HUES48 (cell line): ENCODE results near the gene PTPRN2.
"Not testable (repeated sequence)": the region's sequence is repeated elsewhere in the genome, so short reads cannot be mapped to it uniquely, and the experiment has no call there.

ENCODE experiments used
- H3K27ac ChIP-seq: one replicate; pipeline ENCODE4 v1.7.0; 2013; ENCODE audit warnings: low read depth, low read length, inconsistent platforms
- H3K27me3 ChIP-seq: 2 replicates; pipeline ENCODE4 v1.6.1; 2013; ENCODE audit warnings: mild to moderate bottlenecking, low read length; ENCODE audit not compliant: control insufficient read depth, insufficient read depth
- H3K36me3 ChIP-seq: 2 replicates; pipeline ENCODE4 v1.6.1; 2013; ENCODE audit warnings: low read length; ENCODE audit not compliant: control insufficient read depth, insufficient read depth
- H3K4me1 ChIP-seq: 2 replicates; pipeline ENCODE4 v1.6.1; 2013; ENCODE audit warnings: mild to moderate bottlenecking, low read length; ENCODE audit not compliant: control insufficient read depth, insufficient read depth
- H3K4me3 ChIP-seq: 2 replicates; pipeline ENCODE4 v1.5.1; 2013; ENCODE audit warnings: mild to moderate bottlenecking, low read depth, low read length
- H3K9ac ChIP-seq: 2 replicates; pipeline ENCODE4 v1.6.1; 2013; ENCODE audit warnings: mild to moderate bottlenecking, low read depth, low read length, moderate library complexity
- H3K9me3 ChIP-seq: 2 replicates; pipeline ENCODE4 v1.6.1; 2013; ENCODE audit warnings: low read length; ENCODE audit not compliant: control insufficient read depth, insufficient read depth

PTPRN2 gene

DNA sequence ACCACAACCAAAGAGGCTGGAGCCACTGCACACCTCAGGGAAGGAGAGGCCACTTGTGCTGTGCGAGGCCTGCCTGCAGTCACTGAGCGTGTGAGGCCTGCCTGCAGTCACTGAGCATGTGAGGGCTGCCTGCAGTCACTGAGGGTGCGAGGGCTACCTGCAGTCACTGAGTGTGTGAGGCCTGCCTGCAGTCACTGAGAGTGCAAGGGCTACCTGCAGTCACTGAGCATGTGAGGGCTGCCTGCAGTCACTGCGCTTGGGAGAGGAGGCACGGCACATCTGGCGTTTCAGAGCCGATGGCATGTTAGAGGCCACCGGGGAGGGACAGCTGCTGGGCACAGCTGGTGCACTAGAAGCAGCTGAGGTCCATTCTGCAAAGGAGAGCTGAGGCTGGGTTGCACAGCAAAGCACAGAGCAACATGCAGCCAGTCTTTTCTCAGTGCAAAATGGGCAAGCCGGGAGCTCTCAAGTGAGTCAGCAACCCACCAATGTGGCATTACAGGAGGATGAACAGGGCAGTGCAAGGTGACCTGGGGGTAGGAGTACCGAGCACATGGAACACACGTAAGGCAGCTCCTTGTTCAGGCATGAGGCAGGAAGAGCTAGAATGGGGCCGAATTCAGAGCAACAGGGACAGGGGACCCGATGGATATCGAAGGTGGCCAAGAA lies 540.1 kb downstream of the PTPRN2 start:
- H3K27me3 ChIP-seq: no peaks in the 10 kb centered on the region
- H3K4me1 ChIP-seq: no peaks in the 10 kb centered on the region
- H3K4me3 ChIP-seq: no peak overlapping the region
- peaks cover 8% of the 10 kb centered on the region for H3K9me3 ChIP-seq
- H3K9ac ChIP-seq: no peak overlapping the region
- no peaks in the 10 kb centered on the region for H3K36me3 ChIP-seq
- H3K27ac ChIP-seq: no peak overlapping the region

GRCh38 chr7:158046246-158046645 lies 541.4 kb downstream of the PTPRN2 start:
- H3K9ac ChIP-seq, H3K4me3 ChIP-seq, H3K27me3 ChIP-seq, H3K27ac ChIP-seq, H3K4me1 ChIP-seq, H3K36me3 ChIP-seq, H3K9me3 ChIP-seq: not testable (repeated sequence)

DNA sequence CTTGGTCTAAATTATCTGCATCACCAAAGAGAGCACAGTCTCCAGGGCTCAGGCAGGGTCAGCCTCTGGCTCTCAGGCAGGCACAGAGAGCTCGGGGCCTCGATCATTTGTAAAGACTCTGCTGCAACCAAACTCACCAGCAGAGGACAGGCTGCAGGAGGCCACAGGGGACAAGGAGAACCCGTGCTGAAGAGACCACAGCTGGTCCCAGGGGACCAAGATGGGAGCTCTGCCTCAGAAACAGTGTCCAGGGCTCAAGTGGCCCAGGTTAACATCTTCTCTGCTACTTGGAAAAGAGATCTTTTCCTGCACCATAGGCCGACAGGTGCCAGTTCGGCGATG lies 543.2 kb downstream of the PTPRN2 start:
- no peaks in the 10 kb centered on the region for H3K36me3 ChIP-seq
- no peak overlapping the region for H3K9ac ChIP-seq
- H3K27ac ChIP-seq: no peak overlapping the region
- no peaks in the 10 kb centered on the region for H3K4me1 ChIP-seq
- no peaks in the 10 kb centered on the region for H3K27me3 ChIP-seq
- H3K9me3 ChIP-seq: peaks cover 16% of the 10 kb centered on the region
- H3K4me3 ChIP-seq: no peak overlapping the region

DNA sequence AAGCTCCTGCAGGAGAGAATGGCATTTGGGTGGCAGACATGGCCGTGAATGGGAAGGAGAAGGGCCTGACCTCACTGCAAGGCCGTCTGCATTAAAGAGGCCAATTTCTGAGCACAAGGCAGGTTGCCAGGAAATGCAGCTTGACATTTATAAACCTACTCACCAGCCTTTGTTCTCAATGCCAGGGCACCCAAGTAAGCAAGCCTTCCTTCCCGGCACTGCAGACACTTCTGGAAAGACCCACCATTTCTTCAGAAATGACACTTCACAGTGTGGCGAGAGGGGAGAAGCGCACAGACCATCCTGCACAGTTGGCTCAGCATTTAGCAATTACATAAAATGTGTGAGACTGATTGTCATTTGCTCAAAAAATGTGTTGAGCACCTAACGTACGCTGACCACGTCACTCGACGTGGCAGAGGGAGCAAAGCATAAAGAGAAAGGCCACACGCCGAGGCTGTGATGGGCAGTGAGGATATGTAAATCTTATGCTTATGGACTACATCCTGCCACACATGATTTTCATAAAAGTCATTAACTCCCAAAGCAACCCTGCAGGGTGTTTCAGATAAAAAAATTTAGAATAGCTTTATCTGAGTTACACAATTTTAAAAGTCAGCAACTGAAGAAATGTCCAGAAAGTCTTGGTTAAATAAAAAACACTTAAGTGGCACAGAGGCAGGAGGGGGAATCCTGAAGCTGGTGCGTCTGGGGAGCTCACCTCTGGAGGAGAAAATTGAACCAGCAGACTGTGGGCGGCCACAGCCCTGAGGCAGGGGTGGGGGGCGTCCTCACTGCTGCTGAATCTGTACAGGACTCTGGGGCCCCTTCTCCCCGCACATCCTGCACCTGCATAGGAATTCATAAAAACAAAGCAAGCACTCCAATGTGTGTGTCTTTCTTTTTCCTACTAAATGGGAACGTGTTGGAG lies 543.8 kb downstream of the PTPRN2 start:
- no peak overlapping the region for H3K9ac ChIP-seq
- H3K4me1 ChIP-seq: no peaks in the 10 kb centered on the region
- H3K27ac ChIP-seq: no peak overlapping the region
- peaks cover 17% of the 10 kb centered on the region for H3K9me3 ChIP-seq
- no peaks in the 10 kb centered on the region for H3K36me3 ChIP-seq
- no peaks in the 10 kb centered on the region for H3K27me3 ChIP-seq
- no peak overlapping the region for H3K4me3 ChIP-seq

DNA sequence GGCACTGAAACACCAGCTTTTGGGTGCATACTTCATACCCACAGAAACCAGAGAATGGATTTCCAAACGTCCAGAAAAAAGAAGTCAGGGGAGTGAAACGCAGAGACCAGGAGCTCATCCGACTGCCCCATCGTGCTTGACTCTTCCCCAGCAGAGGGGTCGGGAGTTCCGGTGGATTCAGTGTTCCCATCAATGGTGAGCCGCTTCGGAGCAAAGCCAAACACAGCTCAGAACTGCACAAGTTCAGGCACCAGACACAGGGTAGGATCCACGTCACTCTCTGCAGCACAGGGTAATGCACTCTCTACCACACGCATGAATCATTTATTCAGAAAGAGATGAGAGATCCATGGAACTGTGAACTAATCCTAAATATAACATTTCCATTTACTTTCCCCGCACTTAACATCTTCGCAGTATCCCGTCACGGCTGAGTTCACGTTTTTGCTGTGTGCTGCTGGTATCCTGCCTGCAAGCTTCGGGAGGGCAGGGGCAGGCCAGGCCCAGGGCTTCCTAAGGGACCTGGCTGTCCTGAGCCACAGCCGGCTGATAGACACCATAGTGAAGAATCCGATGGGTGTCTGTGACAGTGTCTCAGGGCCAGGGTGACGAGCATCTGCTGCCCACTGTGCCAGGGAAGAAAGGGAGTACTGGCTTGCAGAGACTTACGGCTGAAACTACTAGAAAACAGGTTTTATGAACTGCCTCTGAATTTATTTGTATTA lies 545.3 kb downstream of the PTPRN2 start:
- H3K4me1 ChIP-seq: no peaks in the 10 kb centered on the region
- peaks cover 16% of the 10 kb centered on the region; the same call in 1 of the 2 replicates for H3K9me3 ChIP-seq
- no peak overlapping the region for H3K9ac ChIP-seq
- no peak overlapping the region for H3K4me3 ChIP-seq
- no peak overlapping the region for H3K27ac ChIP-seq
- no peaks in the 10 kb centered on the region for H3K36me3 ChIP-seq
- no peaks in the 10 kb centered on the region for H3K27me3 ChIP-seq

- Histone ChIP-seq H3K27me3 (no peaks in the 10 kb centered on the region), H3K4me3 (no peak overlapping the region), H3K4me1 (no peaks in the 10 kb centered on the region), H3K27ac (no peak overlapping the region), H3K36me3 (no peaks in the 10 kb centered on the region), H3K9ac (no peak overlapping the region), H3K9me3 (peaks cover 16% of the 10 kb centered on the region; the same call in 1 of the 2 replicates)
Observed at GRCh38 chr7:158040199-158040598, 547.4 kb downstream of the PTPRN2 start.

DNA sequence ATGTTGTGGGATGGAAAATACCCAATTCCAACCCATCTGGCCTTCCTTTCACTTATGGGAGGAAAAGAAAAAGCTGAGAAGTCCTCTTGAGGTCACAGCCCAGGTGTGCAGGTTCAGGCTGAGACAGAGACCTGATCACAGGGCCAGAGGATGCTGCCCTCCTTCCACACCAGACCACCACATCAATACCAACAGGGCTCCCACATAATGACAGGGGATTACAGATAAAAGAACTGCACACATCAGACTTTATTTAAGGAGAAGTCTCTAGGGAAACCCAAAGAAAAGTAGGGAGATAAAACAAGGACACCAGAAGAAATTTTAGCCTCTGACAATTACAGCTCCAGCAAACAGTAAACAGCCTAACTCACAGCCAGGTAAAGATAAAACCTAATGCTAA lies 548.4 kb downstream of the PTPRN2 start:
- Histone ChIP-seq H3K9me3 (peaks cover 20% of the 10 kb centered on the region; the same call in 1 of the 2 replicates), H3K9ac (no peak overlapping the region), H3K4me1 (no peaks in the 10 kb centered on the region), H3K27me3 (no peaks in the 10 kb centered on the region), H3K36me3 (no peaks in the 10 kb centered on the region), H3K27ac (no peak overlapping the region), H3K4me3 (no peak overlapping the region)

- Histone ChIP-seq H3K9ac (no peak overlapping the region), H3K4me1 (no peaks in the 10 kb centered on the region)
Observed at GRCh38 chr7:158037211-158037610, 550.4 kb downstream of the PTPRN2 start.

GRCh38 chr7:158035343-158035742 lies 552.3 kb downstream of the PTPRN2 start:
- Histone ChIP-seq H3K4me1 (no peaks in the 10 kb centered on the region), H3K9me3 (peaks cover 31% of the 10 kb centered on the region), H3K4me3 (no peak overlapping the region), H3K9ac (no peak overlapping the region), H3K27me3 (no peaks in the 10 kb centered on the region), H3K27ac (no peak overlapping the region), H3K36me3 (no peaks in the 10 kb centered on the region)

More at GRCh38 chr7:158037211-158037610, 550.4 kb downstream of the PTPRN2 start:
- Histone ChIP-seq H3K27me3 (no peaks in the 10 kb centered on the region), H3K4me3 (no peak overlapping the region), H3K36me3 (no peaks in the 10 kb centered on the region), H3K27ac (no peak overlapping the region), H3K9me3 (peaks cover 32% of the 10 kb centered on the region)

GRCh38 chr7:158034571-158034970 lies 553.1 kb downstream of the PTPRN2 start:
- Histone ChIP-seq H3K9ac (no peak overlapping the region), H3K4me1 (no peaks in the 10 kb centered on the region), H3K27ac (no peak overlapping the region), H3K27me3 (no peaks in the 10 kb centered on the region), H3K36me3 (no peaks in the 10 kb centered on the region), H3K4me3 (no peak overlapping the region), H3K9me3 (peaks cover 25% of the 10 kb centered on the region)

DNA sequence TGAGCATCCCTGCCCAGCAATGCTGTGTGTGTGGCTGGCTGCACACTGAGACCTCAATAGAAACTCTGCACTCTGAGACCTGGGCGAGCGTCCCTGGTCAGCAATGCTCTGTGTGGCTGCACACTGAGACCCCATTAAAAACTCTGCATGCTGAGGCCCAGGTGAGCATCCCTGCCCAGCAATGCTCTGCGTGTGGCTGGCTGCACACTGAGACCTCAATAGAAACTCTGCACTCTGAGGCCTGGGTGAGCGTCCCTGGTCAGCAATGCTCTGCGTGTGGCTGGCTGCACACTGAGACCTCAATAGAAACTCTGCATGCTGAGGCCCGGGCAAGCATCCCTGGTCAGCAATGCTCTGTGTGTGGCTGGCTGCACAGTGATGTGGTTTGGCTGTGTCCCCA lies 553.7 kb downstream of the PTPRN2 start:
- H3K4me3 ChIP-seq, H3K27me3 ChIP-seq, H3K4me1 ChIP-seq, H3K9ac ChIP-seq, H3K36me3 ChIP-seq, H3K27ac ChIP-seq: not testable (repeated sequence)
- H3K9me3 ChIP-seq: peaks cover 18% of the 10 kb centered on the region
